ENCODE data around the gene SCARB1. TPM values are rescaled to one million over a fixed set of nuclear protein-coding genes. Genes with fewer than 3 reads are reported as not detected.

Gene SCARB1
- total RNA-seq, 1 experiment from 2014 or later: 68.3 TPM

DNA sequence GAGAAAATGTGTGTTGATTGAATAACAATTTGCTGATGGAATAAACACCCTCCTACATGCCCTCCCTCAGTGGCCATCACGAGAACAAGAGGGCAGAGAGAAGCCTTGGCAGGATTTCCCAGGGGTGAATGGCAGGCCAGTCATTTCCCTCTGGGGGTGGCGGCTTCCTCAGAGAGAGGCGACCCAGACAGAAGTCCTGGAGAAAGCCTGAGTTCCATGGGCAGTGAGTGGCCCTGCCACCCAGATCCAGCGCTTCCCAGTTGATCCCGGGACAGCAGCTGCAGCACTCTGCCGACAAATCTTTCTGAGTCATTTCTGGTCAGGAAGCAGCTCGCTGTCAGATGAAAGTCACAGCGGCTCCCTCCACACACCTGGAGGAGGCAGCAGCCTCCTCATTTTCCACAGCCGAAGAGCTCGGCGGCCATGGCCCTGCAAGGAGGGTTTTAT, 123.0 kb downstream of the SCARB1 start:
- CTCF ChIA-PET: interaction anchor here (1.0 to 1.1 kb wide), 3 partner anchors 24 to 33 kb away, joined by 3 read pairs; no protein-coding TSS in a partner anchor
- no peak for TF ChIP-seq PRRX2 (CRISPR knock-in tag; IDR thresholded peaks at IDR 0.05)
- TF ChIP-seq GABPB1 (CRISPR knock-in tag; IDR thresholded peaks at IDR 0.05): no peak
- TF ChIP-seq, protein P1, sequence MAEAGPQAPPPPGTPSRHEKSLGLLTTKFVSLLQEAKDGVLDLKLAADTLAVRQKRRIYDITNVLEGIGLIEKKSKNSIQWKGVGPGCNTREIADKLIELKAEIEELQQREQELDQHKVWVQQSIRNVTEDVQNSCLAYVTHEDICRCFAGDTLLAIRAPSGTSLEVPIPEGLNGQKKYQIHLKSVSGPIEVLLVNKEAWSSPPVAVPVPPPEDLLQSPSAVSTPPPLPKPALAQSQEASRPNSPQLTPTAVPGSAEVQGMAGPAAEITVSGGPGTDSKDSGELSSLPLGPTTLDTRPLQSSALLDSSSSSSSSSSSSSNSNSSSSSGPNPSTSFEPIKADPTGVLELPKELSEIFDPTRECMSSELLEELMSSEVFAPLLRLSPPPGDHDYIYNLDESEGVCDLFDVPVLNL (CRISPR knock-in tag; IDR thresholded peaks at IDR 0.05; ENCODE audit: borderline replicate concordance, low read depth): no peak
- TF ChIP-seq AR (CRISPR knock-in tag; IDR thresholded peaks at IDR 0.05): no peak
- TF ChIP-seq MYBL2 (CRISPR knock-in tag; IDR thresholded peaks at IDR 0.05): no peak
- TF ChIP-seq, protein P2, sequence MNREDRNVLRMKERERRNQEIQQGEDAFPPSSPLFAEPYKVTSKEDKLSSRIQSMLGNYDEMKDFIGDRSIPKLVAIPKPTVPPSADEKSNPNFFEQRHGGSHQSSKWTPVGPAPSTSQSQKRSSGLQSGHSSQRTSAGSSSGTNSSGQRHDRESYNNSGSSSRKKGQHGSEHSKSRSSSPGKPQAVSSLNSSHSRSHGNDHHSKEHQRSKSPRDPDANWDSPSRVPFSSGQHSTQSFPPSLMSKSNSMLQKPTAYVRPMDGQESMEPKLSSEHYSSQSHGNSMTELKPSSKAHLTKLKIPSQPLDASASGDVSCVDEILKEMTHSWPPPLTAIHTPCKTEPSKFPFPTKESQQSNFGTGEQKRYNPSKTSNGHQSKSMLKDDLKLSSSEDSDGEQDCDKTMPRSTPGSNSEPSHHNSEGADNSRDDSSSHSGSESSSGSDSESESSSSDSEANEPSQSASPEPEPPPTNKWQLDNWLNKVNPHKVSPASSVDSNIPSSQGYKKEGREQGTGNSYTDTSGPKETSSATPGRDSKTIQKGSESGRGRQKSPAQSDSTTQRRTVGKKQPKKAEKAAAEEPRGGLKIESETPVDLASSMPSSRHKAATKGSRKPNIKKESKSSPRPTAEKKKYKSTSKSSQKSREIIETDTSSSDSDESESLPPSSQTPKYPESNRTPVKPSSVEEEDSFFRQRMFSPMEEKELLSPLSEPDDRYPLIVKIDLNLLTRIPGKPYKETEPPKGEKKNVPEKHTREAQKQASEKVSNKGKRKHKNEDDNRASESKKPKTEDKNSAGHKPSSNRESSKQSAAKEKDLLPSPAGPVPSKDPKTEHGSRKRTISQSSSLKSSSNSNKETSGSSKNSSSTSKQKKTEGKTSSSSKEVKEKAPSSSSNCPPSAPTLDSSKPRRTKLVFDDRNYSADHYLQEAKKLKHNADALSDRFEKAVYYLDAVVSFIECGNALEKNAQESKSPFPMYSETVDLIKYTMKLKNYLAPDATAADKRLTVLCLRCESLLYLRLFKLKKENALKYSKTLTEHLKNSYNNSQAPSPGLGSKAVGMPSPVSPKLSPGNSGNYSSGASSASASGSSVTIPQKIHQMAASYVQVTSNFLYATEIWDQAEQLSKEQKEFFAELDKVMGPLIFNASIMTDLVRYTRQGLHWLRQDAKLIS (CRISPR knock-in tag; IDR thresholded peaks at IDR 0.05; ENCODE audit: borderline replicate concordance): no peak
- no peak for TF ChIP-seq CREM (CRISPR knock-in tag; IDR thresholded peaks at IDR 0.05)
- no peak for TF ChIP-seq JUN (CRISPR knock-in tag; IDR thresholded peaks at IDR 0.05)
- no peak for TF ChIP-seq CDX4 (CRISPR knock-in tag; IDR thresholded peaks at IDR 0.05; ENCODE audit: borderline replicate concordance)
- no peak for TF ChIP-seq ZNF423 (CRISPR knock-in tag; IDR thresholded peaks at IDR 0.05)
- no peak for TF ChIP-seq ZNF219 (CRISPR knock-in tag; IDR thresholded peaks at IDR 0.05; ENCODE audit: borderline replicate concordance)
- TF ChIP-seq, protein P3, sequence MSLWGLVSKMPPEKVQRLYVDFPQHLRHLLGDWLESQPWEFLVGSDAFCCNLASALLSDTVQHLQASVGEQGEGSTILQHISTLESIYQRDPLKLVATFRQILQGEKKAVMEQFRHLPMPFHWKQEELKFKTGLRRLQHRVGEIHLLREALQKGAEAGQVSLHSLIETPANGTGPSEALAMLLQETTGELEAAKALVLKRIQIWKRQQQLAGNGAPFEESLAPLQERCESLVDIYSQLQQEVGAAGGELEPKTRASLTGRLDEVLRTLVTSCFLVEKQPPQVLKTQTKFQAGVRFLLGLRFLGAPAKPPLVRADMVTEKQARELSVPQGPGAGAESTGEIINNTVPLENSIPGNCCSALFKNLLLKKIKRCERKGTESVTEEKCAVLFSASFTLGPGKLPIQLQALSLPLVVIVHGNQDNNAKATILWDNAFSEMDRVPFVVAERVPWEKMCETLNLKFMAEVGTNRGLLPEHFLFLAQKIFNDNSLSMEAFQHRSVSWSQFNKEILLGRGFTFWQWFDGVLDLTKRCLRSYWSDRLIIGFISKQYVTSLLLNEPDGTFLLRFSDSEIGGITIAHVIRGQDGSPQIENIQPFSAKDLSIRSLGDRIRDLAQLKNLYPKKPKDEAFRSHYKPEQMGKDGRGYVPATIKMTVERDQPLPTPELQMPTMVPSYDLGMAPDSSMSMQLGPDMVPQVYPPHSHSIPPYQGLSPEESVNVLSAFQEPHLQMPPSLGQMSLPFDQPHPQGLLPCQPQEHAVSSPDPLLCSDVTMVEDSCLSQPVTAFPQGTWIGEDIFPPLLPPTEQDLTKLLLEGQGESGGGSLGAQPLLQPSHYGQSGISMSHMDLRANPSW (CRISPR knock-in tag; conservative IDR thresholded peaks at IDR 0.05; ENCODE audit: low read depth): no peak
- TF ChIP-seq CBFB (CRISPR knock-in tag; IDR thresholded peaks at IDR 0.05; ENCODE audit: low read depth): no peak
- no peak for TF ChIP-seq USF1 (CRISPR knock-in tag; IDR thresholded peaks at IDR 0.05)
- TF ChIP-seq ZNF396 (CRISPR knock-in tag; IDR thresholded peaks at IDR 0.05; ENCODE audit: borderline replicate concordance): no peak
- TF ChIP-seq TCF7 (CRISPR knock-in tag; IDR thresholded peaks at IDR 0.05; ENCODE audit: low read depth): no peak
- TF ChIP-seq, protein P4, sequence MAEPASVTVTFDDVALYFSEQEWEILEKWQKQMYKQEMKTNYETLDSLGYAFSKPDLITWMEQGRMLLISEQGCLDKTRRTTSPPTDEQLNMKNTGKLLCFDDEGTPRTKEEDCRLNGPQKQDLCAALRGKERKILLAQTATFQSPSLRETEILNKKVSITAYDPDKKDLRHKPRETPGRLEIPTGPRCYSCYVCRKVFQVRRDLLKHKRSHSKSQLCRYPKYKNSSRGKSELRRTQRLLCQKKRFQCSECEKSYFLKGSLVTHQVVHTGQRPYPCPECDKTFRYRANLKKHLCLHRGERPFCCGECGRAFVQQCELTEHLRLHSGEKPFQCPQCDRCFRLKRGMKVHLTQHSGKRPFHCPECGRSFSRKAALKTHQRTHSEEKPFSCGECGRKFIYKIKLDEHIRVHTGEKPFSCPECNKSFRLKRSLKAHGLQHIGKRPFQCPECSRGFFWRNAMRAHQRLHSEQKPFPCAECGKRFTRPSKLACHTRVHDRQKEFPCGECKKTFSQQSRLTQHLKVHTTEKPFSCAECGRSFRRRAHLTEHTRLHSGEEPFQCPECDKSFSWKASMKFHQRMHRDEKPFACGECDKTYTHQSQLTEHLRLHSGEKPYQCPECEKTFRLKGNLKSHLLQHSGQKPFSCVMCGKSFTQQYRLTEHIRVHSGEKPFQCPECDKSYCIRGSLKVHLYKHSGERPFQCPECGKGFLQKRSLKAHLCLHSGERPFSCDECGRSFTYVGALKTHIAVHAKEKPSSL (CRISPR knock-in tag; conservative IDR thresholded peaks at IDR 0.05): no peak
- TF ChIP-seq SP1 (CRISPR knock-in tag; conservative IDR thresholded peaks at IDR 0.05): no peak
- TF ChIP-seq, protein P5, sequence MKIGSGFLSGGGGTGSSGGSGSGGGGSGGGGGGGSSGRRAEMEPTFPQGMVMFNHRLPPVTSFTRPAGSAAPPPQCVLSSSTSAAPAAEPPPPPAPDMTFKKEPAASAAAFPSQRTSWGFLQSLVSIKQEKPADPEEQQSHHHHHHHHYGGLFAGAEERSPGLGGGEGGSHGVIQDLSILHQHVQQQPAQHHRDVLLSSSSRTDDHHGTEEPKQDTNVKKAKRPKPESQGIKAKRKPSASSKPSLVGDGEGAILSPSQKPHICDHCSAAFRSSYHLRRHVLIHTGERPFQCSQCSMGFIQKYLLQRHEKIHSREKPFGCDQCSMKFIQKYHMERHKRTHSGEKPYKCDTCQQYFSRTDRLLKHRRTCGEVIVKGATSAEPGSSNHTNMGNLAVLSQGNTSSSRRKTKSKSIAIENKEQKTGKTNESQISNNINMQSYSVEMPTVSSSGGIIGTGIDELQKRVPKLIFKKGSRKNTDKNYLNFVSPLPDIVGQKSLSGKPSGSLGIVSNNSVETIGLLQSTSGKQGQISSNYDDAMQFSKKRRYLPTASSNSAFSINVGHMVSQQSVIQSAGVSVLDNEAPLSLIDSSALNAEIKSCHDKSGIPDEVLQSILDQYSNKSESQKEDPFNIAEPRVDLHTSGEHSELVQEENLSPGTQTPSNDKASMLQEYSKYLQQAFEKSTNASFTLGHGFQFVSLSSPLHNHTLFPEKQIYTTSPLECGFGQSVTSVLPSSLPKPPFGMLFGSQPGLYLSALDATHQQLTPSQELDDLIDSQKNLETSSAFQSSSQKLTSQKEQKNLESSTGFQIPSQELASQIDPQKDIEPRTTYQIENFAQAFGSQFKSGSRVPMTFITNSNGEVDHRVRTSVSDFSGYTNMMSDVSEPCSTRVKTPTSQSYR (CRISPR knock-in tag; IDR thresholded peaks at IDR 0.05): no peak
- DNase-seq (ENCODE audit: low spot score) (no peak), ATAC-seq (no peak)
- Mint-ChIP-seq H3K9me3 (no peaks in the 10 kb centered on the region), H3K36me3 (no peaks in the 10 kb centered on the region), H3K27me3 (ENCODE audit: low read depth) (no peaks in the 10 kb centered on the region), H3K27ac (no peak overlapping the region), H3K4me3 (no peak overlapping the region), H3K4me1 (peaks cover 22% of the 10 kb centered on the region)
- POLR2A ChIA-PET: interaction anchor here (0.6 kb wide), 1 partner anchor 8 kb away, joined by 3 read pairs; no protein-coding TSS in a partner anchor

Measured in WTC11 (cell line).